GM12891 (cell line): ENCODE data around the gene CHKA.
"Not testable (repeated sequence)": the region's sequence is repeated elsewhere in the genome, so short reads cannot be mapped to it uniquely, and the experiment has no call there.

Experiments used
- DNase-seq: peaks from one replicate; pipeline ENCODE4 v3.0.0; 2011; ENCODE audit warnings: low spot score; ENCODE audit not compliant: insufficient read length
- FAIRE-seq: peaks from 2 replicates; lab custom pipeline; 2011; peaks lifted over from hg19 to GRCh38; lab: Jason Lieb, UNC
- PAX5 ChIP-seq: IDR thresholded peaks from 2 replicates; pipeline ENCODE4 v1.6.1; 2011; ENCODE audit warnings: low read length, moderate library complexity, mild to moderate bottlenecking; ENCODE audit not compliant: insufficient read depth, severe bottlenecking
- POLR2A ChIP-seq: IDR thresholded peaks from 2 replicates; pipeline ENCODE4 v1.6.1; 2011; ENCODE audit warnings: low read depth, low read length, control low read depth
- POLR2AphosphoS5 ChIP-seq: IDR thresholded peaks from 2 replicates; pipeline ENCODE4 v1.6.1; 2011; ENCODE audit warnings: low read depth, low read length, control low read depth
- POU2F2 ChIP-seq: IDR thresholded peaks from 2 replicates; pipeline ENCODE4 v1.6.1; 2011; ENCODE audit warnings: low read depth, mild to moderate bottlenecking, control low read depth, low read length, moderate library complexity
- SPI1 ChIP-seq: IDR thresholded peaks from 2 replicates; pipeline ENCODE4 v1.6.1; 2011; ENCODE audit warnings: low read depth, low read length, control low read depth
- TAF1 ChIP-seq: IDR thresholded peaks from 2 replicates; pipeline ENCODE4 v1.6.1; 2011; ENCODE audit warnings: low read depth, low read length, control low read depth

The CHKA gene

DNA sequence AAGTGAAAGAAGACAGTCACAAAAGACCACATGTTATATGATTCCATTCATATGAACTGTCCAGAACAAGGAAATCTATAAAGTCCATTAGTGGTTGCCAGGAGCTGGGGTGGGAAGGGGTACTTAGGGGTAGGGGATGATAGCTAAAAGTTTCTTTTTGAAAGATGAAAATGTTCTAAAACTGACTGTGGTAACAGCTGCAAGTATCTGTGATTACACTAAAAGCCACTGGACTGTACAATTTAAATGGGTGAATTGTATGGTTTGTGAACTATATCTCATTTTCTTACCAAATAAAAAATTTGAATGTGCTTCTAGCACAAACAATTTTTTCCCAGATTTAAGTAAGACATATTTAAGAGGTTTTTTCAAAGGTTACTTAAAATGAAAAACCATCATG lies 22.1 kb downstream of the CHKA start:
- FAIRE-seq = peak; percentile 35
- TF ChIP-seq POLR2AphosphoS5 (no peak), POLR2A (no peak), POU2F2 (no peak), TAF1 (no peak), SPI1 (no peak), PAX5 (no peak)
- DNase-seq = no peak

GRCh38 chr11:68096962-68097361 lies 24.2 kb downstream of the CHKA start:
- TF ChIP-seq POLR2A (no peak), PAX5 (no peak), SPI1 (no peak), TAF1 (no peak)
- no peak for FAIRE-seq
- no peak for DNase-seq

DNA sequence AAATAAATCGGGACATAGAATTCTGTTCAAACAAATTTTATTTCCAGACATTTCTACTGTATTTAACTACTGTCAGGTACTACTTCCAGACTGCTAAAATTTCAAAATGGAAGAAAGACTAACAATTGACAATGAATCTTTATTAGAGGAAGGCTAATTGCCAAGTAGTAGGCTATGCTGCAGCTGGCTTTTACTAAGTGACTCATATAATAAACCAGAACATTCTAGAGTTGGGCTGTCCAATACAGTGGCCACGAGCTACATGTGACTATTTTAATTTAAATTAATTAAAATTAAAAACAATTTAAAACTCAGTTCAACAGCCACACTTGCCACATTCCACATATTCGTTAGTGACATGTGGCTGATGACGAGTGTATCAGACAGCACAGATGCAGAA lies 27.6 kb downstream of the CHKA start:
- TF ChIP-seq TAF1 (no peak), POLR2A (no peak), POU2F2 (no peak), POLR2AphosphoS5 (no peak), SPI1 (no peak), PAX5 (no peak)
- FAIRE-seq (no peak), DNase-seq (no peak)

- DNase-seq, FAIRE-seq: not testable (repeated sequence)
Observed at GRCh38 chr11:68092946-68093345, 28.2 kb downstream of the CHKA start.

GRCh38 chr11:68092411-68092810 lies 28.8 kb downstream of the CHKA start:
- FAIRE-seq (no peak), DNase-seq (no peak)
- no peak for TF ChIP-seq SPI1
- no peak for TF ChIP-seq PAX5
- TF ChIP-seq POLR2AphosphoS5 = no peak
- no peak for TF ChIP-seq POLR2A
- TF ChIP-seq POU2F2 = no peak
- no peak for TF ChIP-seq TAF1

DNA sequence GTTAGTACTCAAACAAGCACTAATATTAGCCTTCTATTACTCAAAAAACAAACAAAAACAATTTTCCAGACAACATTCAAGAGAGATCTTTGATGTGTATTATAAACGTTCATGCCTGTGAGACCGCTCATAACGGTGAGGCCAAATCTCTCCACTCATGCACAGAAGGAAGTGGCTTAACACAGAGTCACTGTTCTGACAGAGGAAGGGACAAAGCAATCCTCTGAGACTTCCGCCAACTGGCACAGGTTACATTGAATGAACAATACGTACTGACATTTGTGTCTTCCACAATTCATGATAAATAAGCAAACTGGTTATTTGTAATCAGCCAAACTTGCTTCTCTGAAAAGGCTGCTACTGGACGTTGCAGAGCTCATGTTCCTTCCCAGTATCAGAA lies 30.5 kb downstream of the CHKA start:
- FAIRE-seq = peak; percentile 91
- DNase-seq = no peak

DNA sequence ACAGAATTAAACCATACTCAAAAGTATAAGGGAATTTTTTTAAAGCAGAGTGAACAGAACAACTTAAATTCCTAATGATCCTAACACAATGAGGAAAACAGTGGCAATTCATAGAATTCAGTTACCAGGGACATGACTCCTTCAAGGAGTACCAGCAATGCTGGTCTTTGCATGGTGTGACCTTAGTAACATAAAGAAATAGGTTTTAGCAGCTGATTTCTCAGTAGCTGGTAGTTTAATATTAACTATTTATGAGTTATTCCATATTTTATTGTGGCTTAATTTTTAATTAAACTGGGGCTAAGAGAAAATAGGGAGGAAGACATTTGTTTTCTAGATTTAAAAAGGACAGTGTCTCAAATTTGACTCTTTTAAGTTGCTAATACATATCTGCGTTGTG lies 30.9 kb downstream of the CHKA start:
- DNase-seq (no peak), FAIRE-seq (no peak)
- TF ChIP-seq SPI1 (no peak), POLR2AphosphoS5 (no peak), POLR2A (no peak), POU2F2 (no peak), TAF1 (no peak), PAX5 (no peak)

More for the DNA sequence above, 30.5 kb downstream of the CHKA start:
- TF ChIP-seq POU2F2 (no peak), TAF1 (no peak), SPI1 (peak; percentile 66)

DNA sequence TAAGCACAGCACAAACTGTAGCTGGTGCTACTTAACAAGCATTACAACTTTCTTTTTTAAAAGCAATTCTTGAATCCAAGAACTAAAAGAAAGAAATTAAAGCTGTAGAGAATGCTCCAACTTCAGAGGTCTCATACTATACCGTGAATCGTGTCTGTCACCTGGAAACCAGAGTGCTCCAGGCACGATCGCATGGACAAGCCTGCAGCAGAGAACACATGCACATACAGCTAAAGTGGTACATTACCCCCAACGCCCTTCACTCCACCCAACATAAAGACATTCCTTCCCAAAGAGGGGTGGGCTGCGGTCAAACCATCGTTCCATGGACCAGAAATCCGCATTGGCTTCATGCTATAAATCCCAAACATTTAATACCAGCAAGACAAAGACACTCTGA lies 31.5 kb downstream of the CHKA start:
- DNase-seq = no peak
- no peak for FAIRE-seq
- TF ChIP-seq PAX5 (no peak), SPI1 (no peak), POLR2A (no peak), TAF1 (no peak), POU2F2 (no peak), POLR2AphosphoS5 (no peak)

- no peak for DNase-seq
- no peak for TF ChIP-seq SPI1
- TF ChIP-seq POLR2AphosphoS5 = no peak
- TF ChIP-seq POLR2A = no peak
- TF ChIP-seq TAF1 = no peak
- no peak for TF ChIP-seq POU2F2
- TF ChIP-seq PAX5 = no peak
- FAIRE-seq = no peak
Observed at GRCh38 chr11:68083517-68083916, 37.7 kb downstream of the CHKA start.

DNA sequence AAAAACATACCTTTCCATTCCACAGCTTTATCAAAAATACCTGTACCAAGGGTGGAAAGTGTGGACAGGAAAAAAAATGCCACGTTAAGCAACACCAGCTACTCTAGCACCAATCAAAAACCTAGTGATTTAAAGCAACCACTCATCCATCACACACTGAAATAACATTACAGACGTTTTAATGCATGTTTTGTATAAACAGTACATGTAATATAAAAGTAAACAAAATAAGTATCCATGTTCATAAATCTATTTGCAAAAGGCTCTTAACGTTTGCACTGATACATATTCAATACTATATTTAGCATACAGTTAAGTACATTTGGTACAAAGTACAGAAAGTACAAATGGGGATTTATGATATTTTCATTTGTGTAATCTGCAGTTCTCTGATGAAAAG lies 38.7 kb downstream of the CHKA start:
- TF ChIP-seq TAF1 (no peak), POLR2A (no peak), POLR2AphosphoS5 (no peak), POU2F2 (no peak)
- FAIRE-seq = no peak
- DNase-seq = no peak

DNA sequence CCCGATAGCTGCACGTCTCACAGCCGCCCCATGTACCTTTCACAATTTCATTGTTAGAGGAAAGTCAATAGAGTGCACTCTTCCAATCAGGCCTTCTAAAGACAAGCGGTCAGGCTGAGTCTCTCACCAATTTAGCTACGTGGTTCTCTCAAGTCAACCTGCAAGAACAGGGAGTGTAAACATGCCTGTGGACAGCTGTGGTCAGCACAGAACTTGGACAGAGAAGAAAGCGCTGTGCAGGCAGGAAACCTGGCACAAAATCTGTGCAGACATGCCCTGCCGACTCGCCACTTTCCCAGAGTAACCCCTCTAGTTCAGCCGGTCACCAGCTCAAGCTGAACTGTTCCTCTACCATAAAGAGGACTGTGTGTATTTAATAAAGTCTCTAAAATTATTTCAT lies 39.5 kb downstream of the CHKA start:
- TF ChIP-seq TAF1 = no peak
- TF ChIP-seq POLR2AphosphoS5 = no peak
- no peak for TF ChIP-seq POU2F2
- no peak for TF ChIP-seq SPI1
- TF ChIP-seq POLR2A = no peak
- TF ChIP-seq PAX5 = no peak
- DNase-seq (no peak), FAIRE-seq (no peak)
